HG03175 (cell line): ENCODE data around the gene FOSL1.

Source experiments
- ATAC-seq: cut with Tn5 transposase; IDR thresholded peaks from one replicate; pipeline ENCODE4 v1.9.1; 2021; ENCODE audit warnings: mild to moderate bottlenecking, moderate library complexity; ENCODE audit not compliant: unreplicated experiment

Gene FOSL1

DNA sequence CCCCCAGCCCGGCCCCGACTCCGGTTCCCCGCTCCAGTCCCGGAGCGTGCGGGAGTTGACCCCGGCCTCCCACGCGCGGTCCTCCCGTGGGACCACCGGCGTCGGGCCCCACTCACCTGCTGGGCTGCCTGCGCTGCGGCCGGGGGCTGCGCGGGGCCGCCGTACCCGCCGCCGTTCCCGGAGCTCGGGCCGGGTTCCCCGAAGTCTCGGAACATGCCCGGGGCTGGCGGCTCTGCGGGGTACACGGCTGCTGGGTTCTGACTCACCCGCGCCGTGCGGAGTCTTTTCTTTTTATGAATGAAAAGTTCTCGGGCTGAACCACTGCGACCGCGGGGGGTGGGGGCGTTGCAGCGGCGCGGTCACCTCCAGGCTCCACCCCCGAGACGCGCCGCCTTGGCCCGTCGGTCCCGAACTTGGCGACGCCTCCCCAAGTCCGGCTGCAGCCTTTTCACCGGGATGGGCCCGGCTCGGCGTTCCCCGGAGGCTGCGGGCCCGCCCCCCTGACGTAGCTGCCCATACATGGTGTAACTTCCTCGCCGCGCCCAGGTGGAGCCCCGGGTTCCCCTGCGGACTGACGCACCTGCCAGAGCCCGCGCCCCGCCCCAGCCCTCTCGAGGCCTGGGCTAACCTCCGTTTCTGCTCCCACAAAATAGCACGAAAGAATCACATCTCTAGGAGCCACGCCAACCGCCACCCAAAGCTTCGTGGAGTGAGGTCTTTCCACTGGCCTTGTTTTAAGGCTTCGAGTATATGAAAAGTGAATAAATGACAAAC, at the start of gene FOSL1:
TSS of gene FOSL1 (minus strand) at position 264 of the 774 bp plus-strand sequence. CDS start at position 215, 49 bp downstream.
- ATAC-seq, result peak; percentile 78

DNA sequence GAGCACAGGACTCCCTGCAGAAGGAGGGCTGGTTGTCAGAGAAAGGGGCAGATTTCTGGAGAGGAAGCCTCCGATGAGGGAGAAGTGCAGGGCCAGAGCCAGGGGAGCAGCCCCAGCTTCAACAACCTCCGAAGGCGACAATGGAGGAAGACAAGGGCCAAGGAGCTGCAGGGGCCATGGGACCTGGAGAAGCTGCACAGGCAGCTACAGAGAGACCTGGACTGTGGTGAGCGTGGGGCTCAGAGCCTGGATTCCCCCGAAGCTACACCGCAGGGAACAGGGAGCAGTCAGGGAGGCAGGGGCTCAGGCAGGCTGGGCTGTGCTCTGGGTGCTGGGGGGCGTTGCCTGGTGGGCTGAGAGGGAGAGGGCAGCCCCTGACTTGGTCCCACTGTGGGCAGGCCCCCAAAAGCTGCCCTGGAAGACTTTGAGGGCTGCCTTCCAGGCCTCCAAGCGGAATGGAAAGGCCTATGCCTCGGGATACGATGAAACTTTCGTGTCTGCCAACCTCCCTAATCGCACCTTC, 47.5 kb upstream of the FOSL1 start:
- no peak for ATAC-seq

DNA sequence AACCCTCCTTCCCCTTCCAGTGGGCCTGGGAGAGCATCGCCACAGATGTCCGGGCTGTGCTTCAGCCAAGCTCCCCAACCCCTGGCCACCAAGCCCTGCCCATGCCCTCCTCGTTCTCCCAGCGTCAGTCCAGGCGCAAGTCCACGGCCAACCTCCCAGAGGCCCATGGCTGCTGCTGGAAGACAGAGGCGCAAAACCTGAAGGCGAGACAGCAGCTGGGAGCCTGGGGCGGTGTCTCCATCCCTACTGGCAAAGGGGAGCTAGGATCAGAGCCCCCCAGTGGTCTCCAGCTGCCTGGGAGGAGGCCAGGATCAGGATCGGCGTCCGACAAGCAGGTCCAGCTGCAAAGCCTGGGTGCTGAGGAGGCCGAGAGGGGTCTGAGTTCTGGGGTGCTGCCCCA, 46.9 kb upstream of the FOSL1 start:
- no peak for ATAC-seq

DNA sequence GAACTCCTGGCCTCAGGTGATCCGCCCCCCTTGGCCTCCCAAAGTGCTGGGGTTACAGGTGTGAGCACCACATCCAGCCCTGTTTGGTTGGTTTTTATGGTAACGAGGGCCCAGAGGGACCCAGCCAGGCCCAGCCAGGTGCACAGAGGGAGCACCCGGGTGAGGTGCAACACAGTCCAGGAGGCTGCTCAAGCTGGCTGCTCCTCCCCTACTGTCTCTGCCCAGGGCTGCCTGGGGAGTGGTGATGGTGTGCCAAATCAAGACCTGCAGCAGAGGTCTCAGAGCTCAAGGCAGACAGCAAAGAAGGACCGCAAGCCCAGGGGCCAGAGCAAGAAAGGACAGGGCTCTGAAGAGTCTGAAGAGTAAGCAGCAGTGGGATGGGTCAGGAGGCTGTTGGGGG, 46.5 kb upstream of the FOSL1 start:
- ATAC-seq, result no peak

DNA sequence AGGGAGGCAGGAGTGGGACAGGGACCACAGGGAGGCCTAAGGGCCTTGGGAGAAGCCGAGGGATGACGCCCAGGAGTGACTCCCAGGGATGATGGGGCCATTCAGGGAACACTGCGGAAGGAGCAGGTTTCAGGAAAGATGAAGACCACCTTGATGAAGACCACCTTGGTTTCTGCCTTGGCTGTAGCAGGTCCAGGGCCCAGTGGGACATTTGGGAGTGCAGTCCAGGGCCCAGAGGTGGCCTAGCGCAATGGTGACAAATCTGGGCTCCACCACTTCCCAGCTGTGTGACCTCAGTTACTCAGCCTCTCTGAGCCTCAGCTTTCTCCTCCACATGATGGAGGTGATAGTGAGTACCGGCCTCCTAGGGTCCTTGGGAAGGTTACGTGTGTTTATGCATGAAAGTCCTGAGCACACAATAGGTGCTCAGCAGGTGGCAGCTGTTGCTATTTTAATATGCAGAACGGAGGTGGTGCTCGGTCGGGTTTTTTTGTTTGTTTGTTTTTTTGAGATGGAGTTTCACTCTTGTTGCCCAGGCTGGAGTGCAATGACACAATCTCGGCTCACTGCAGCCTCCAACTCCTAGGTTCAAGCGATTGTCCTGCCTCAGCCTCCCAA, 45.9 kb upstream of the FOSL1 start:
- no peak for ATAC-seq

DNA sequence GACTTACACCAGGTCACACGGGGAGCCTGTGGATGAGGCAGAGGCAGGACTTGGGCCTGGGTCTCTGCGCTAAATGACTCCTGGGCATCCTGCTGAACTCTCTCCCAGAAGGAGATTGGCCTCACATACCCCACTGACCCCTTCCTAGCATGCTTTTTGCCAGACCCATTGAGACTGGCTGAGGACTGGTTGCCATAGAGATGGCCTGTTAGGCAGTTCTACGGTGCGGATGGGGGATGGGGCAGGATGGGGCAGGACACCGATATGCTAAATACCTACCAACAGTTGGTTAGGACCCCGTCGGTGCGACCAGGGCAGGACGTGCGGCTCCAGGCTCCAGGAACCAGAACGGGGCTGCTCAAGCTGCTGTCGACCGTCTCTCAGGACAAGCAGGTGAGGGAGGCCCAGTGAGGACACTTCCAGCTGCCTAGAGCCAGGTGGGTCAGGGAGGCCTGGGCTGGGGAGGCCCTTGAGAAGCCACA, 45.3 kb upstream of the FOSL1 start, which contains the start of gene TSGA10IP:
TSS of gene TSGA10IP (plus strand) at position 51 of the 482 bp plus-strand sequence. CDS start at position 247, 196 bp downstream.
- ATAC-seq, result no peak

DNA sequence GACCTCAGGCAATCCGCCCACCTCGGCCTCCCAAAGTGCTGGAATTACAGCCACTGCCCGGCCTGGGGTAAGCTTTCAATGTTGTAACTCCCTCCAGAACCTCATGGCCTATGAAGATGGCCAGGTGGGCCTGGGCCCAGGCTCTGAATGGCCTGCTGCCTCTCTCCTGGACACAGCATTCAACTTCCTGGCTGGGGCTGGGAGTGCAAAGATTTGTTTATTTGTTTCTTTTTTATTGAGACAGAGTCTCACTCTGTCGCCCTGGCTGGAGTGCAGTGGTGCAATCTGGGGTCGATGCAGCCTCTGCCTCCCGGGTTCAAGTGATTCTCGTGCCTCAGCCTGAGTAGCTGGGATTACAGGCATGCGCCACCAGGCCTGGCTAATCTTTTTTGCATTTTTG, 44.6 kb upstream of the FOSL1 start:
- ATAC-seq, result no peak

DNA sequence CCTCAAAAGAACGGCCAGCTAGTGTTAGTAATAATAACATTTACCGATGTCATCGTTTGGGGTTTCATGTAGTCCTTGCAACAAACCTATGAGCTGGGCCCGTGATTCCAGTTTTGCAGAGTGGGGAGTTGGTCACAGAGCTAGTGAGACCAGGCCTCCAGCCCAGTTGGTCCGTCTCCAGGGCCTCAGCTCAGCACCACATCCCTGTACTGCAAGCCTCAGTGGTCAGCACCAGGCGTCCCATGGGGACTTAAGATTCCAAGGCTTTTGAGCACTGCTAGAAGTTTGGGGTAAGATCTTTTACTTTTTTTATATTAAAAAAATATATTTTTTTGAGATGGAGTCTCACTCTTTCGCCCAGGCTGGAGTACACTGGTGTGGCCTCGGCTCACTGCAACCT, 44.0 kb upstream of the FOSL1 start:
- no peak for ATAC-seq

DNA sequence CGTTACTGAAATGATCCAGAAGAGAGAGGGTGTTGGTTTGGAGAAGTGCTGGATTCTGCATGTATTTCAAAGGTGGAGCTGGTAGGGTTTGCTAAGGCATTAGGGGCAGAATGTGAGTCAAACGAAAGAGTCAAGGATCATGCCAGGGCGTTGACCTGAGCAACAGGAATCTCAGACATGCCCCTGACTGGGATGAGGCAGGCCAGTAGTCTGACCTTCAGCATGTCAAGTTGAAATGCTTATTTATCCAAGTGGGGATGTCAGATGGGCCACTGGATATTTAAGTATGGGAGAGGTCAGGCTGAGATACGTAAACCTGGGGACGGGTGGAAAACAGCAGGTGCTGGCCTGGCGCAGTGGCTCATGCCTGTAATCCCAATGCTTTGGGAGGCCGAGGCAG, 42.3 kb upstream of the FOSL1 start:
- no peak for ATAC-seq

DNA sequence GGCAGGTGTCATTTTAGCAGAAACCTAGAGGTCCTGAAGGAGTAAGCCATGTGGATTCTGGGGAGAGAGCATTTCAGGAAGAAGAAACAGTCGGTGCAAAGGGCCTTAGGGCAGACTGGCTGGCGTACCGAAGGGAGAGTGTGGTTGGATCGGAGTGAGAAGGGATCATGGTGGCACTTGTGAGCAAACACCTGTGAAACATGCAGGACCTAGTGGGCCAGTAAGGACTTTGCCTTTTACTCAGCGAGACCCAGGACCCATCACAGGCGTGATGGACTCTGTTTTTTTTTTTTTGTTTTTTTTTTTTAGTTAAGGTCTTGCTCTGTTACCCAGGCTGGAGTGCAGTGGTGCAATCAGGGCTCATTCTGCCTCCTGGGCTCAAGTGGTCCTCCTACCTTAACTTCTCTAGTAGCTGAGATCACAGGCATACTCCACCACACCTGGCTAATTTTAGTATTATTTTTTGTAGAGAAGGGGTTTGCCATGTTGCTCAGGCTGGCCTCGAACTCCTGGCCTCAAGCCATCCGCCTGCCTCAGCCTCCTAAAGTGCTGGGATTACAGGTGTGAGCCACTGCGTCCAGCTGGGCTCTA, 41.6 kb upstream of the FOSL1 start:
- ATAC-seq, result no peak

DNA sequence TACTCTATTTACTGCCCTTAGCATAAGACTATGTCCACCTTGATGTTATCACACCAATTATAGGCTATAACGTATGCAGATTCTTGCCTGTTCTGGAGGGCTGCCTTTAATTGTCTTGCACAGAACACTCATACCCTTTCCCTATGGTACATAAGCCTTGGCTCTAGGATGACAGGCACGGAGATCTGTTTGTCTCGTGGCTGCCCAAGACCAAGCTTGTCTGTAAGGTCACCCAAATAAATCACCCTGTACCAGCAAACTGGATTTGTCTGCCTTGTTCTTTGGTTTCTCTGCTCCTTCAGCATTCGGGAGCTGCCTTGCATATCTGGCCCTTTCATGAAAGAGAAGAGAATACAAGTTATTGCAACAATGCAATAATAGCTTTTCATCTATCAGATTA, 37.6 kb upstream of the FOSL1 start:
- ATAC-seq, result no peak

DNA sequence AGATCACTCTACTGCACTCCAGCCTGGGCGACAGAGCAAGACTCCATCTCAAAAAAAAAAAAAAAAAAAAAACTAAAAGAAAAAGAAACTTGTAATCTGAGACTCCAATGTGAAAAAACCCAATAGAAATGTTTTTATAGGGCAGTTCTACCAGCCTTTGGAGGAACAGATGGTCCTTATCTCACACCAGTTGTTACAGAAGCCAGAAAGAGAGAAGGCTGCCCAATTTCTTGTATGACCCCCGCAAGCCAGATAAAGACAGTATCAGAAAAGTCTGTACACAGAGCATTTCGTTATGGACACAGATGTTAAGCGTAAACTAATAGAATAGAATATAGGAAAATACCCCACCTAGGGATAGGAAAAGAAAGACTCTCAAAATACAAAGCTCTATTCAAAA, 33.8 kb upstream of the FOSL1 start:
- ATAC-seq, result no peak

DNA sequence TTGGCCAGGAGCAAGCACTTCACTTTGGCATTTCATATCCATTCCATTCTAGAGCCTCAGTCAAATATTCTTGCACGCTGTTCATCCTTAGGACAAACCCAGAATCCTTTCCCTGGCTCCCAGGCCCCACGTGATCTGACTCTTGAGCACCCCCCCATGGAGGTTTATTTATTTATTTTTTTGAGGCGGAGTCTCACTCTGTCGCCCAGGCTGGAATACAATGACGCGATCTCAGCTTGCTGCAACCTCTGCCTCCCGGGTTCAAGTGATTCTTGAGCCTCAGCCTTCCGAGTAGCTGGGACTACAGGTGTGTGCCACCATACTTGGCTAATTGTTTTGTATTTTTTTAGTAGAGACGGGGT, 32.4 kb upstream of the FOSL1 start:
- ATAC-seq, result no peak

DNA sequence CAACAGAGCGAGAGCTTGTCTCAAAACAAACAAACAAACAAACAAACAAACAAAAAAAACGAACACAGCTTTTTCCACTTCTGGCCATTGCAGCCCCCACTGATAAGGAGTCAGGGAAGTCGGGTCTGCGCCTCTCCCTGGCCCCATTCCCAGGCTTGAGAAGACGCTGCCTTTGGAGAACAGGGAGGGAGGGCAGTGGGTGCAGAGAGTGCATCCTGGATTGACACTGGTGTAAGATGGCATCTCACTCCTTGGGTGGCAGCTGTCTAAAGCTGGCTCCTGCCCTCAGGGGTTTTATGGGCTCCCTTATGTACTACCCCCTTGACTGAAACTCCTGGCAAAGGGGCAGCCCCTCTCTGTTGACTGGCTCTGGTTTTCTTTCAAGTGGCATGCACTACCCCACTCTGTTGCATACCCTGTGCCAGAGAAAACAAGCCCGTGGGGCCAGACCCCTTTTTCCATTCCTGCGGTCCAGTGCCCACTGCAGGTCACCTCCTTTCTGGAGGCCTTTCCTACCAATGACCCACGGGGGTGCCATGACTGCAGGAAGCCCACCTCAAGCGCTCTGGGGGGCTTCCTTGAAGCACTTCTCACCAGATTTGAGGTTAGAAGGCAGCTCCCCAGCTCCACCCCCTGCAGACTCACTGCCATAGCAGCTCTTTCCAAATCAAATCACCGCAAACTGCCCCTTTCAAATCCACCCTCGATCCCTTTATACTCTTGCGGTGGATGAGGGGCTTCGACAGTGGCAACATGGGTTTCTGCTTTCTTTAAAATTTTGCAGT, 31.8 kb upstream of the FOSL1 start:
- ATAC-seq, result no peak

DNA sequence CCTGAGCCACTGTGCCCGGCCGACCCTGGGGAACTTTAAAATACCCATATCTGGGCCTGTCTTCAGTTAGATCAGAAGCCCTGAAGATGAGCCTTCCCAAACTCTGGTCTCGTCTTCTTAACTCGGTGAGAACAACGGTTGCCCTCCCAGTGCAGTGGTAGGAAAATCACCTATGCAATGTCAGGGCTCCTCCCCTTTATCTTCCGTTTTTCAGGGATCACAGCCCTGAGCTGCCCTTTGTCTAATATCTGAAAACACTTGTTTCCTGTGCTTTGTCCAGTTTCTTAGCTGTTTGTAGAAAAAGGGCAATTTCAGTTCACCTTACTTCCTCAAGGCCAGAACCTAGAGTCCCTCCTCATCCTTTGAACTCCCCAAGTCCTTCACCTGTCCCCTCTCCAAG, 28.5 kb upstream of the FOSL1 start:
- no peak for ATAC-seq

DNA sequence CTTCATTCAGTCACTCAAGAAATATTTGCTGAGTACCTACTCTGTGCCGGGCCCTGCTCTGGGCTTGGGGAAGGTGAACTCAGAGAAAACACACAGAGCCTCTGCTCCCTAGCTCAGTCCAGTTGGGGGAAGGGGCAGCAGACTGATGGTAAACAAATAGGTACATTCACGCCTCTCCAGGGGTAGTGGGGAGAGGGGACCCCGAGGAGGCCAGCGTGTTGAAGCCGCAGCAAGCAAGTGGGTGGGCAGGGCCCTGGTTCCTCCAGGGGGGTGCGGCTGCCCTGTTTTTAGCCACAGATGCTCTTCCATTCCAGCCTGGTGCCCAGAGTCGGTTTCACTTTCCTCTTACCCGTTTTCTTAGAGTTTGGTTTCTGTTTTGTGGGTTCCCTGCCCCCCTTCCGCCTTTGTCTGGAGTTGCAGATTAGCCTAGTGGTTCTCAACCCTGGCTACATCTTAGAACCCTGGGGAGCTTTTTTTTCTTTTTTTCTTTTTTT, 27.8 kb upstream of the FOSL1 start:
- peak; percentile 80 for ATAC-seq

DNA sequence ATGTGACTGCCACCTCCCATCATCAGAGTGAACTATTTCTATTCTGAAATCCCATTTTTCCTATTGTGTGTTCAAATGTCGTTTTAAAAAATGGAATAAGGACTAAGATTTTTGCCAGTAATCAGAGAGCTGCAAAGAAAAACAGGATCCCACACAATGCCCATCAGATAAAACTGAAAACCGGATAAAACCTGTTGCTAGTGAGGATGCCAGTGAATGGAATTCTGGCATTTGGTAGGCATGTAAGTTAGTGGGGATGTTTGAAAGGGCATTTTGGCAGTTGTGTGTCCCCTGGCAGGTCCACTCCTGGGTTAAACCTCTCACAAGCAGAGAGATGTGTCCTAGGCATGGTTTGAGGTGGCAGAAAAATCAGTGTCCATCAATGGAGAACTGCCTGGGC, 25.2 kb upstream of the FOSL1 start:
- ATAC-seq, result no peak

DNA sequence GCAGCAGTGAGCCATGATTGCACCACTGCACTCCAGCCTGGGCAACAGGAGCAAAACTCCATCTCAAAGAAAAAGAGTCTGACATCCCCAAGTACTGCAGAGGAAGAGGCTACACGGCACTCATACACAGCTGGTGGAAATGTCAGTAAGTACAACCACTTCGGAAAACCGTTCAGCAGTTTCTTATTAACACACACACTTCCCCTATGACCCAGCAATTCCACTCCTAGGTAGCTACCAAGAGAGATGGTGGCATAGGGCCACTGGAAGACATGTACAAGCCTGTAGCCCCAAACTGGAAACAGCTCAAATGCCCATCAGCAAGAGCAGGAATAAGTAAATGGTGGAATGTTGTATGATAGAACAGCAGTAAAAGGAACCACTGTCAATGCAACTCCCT, 22.4 kb upstream of the FOSL1 start:
- ATAC-seq, result no peak

DNA sequence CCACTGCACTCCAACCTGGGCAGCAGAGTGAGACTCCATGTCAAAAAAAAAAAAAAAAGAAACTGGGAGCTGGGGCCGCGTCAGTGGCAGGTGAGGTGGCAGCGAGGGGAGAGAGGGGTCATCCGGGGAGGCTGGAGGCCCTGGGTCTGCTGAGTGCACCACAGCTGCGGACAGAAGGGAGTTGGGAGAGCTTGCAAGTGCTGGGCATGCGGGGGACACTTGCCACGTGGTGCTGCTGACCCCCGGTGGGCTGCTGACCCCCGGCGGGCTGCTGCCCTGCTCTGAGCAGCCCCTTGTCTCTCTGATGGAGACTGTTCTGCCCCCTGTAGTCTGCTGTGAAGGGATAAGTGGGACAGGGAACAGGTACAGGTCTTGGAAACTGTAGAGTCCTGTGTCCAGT, 21.7 kb upstream of the FOSL1 start:
- no peak for ATAC-seq

DNA sequence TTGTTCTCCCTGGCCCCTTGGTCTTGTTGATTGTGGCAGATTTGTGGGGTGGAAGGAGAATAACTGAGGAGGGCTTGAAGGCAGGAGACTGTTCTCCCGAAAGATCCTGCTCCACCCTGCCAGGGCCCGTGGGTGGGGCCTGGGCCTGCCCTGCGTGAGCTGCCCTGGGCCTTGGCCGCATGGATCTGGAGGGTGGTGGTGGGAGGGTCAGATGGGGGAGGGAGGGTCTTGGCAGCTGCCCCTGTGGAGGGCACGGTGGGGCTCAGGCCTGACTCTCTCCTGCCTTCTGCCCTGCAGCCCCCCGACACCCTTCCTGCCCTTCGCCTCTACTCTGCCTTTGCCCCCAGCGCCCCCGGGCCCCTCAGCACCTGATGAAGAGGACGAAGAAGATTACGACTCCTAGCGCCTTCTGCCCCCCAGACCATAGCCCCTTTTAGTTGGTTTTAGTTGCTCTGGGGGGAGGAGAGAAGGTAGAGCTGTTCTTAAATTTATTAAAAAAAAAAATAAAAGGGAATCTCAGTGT, 20.9 kb upstream of the FOSL1 start:
- no peak for ATAC-seq

DNA sequence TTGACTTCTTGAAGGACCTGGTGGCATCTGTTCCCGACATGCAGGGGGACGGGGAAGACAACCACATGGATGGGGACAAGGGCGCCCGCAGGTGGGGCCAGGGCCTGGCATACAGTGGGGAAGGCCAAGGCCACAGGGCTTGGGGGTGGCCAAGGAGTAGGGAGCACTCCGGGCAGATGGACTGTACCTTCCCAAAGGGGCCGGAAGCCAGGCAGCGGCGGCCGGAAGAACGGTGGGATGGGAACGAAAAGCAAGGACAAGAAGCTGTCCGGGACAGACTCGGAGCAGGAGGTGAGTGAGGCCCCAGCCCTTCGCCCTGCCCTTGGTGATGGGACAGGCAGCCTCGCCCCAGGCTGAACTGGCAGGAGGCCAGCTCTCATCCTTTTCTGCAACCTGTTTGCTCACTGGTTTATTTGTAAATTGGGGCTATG, 20.2 kb upstream of the FOSL1 start:
- ATAC-seq, result no peak
